Stimulated activated naive CD8-positive, alpha-beta T cell treated with anti-CD3 and anti-CD28 coated beads, Interleukin-15, amount 100 ng/mL, for 72 hours (primary cell): ENCODE data around the gene ALKAL2.
A peak's percentile ranks its signal among the peaks of the same experiment; 100 is the strongest.

Source experiments
- ATAC-seq: fragments of 150-1000 bp; cut with Tn5 transposase; 2 replicates; pipeline ENCODE4 v1.10.0; 2021; ENCODE audit warnings: mild to moderate bottlenecking, moderate library complexity
- DNase-seq, 2 donors: peaks; one replicate each; pipeline ENCODE4 v3.0.0; 2021 to 2022
- H3K27ac Mint-ChIP-seq, 2 donors: one replicate each; pipeline ENCODE4 v1.8.0; 2022; ENCODE audit warnings: mild to moderate bottlenecking in 2 of 2, mixed read lengths in 2 of 2, moderate library complexity in 2 of 2
- H3K27me3 Mint-ChIP-seq: one replicate; pipeline ENCODE4 v1.8.0; 2022; ENCODE audit warnings: mixed read lengths
- H3K4me1 Mint-ChIP-seq: one replicate; pipeline ENCODE4 v1.8.0; 2022; ENCODE audit warnings: mild to moderate bottlenecking, mixed read lengths
- H3K4me3 Mint-ChIP-seq, 2 donors: one replicate each; pipeline ENCODE4 v1.8.0; 2022; ENCODE audit warnings: mild to moderate bottlenecking in 2 of 2, mixed read lengths in 2 of 2, moderate library complexity in 1 of 2
- H3K9me3 Mint-ChIP-seq, 2 donors: one replicate each; pipeline ENCODE4 v1.8.0; 2022; ENCODE audit warnings: mixed read lengths in 2 of 2

Gene ALKAL2

GRCh38 chr2:264493-265468 is 23.1 kb downstream of the ALKAL2 start, which contains the start of gene ACP1:
TSS of gene ACP1 (plus strand) at chr2:264947. CDS start at chr2:264965, 18 bp downstream.
- no peaks in the 10 kb centered on the region for H3K27me3 Mint-ChIP-seq
- H3K4me3 Mint-ChIP-seq, result peak within 1 kb of the TSS; percentile 90 to 91
- H3K27ac Mint-ChIP-seq, result peak within 1 kb of the TSS; percentile 89 to 98
- ATAC-seq (peak; percentile 88), DNase-seq (peak; percentile 93 to 95)
- peaks cover 32% of the 10 kb centered on the region for H3K4me1 Mint-ChIP-seq
- no peaks in the 10 kb centered on the region for H3K9me3 Mint-ChIP-seq

DNA sequence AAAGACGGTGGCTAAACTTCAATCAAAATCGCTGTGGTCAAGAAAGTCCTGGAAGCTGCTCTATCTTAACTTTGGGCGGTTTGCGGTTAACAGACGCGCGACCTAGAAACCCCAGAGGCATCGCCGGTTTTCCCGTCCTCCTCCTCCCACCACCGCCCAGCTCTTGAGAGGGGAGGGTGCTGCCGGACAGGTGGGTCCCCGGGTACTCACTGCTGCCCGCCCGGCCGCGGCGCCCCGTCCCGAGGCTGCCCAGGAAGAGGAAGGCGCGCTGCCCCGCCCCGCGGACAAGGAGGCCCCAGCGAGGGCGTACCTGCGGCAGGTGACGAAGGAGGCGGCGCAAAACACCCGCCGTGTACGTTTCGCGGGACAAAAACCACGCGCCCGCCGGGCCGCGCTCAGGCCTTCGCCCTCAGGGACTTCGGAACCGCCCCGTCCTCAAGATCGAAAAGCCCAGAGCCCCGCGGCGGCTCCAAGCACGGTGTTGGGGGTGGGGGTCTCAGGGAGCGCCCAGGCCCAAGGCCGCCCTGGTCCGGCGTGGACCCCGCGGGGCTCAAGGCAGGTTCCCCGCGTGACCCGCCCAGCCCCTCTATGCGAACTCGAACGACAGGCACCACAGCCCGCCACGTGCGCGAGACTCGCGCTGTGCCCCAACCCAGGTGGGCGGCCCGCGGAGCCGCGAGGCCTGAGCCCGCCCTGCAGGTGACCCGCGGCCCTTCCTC is 24.0 kb downstream of the ALKAL2 start, which contains the start of gene SH3YL1:
SH3YL1 (minus strand) TSS at position 259 of the 719 bp plus-strand sequence; CDS start at position 211, 48 bp downstream.
- Mint-ChIP-seq H3K4me1 (peaks cover 25% of the 10 kb centered on the region), H3K9me3 (peaks cover under 1 to 4% of the 10 kb centered on the region in 2 donors), H3K27ac (peak within 1 kb of the TSS; percentile 89 to 98), H3K27me3 (no peaks in the 10 kb centered on the region), H3K4me3 (peak within 1 kb of the TSS; percentile 90 to 91)
- DNase-seq (peak; percentile 19 to 38), ATAC-seq (peak; percentile 54)

GRCh38 chr2:263022-263738 is 24.7 kb downstream of the ALKAL2 start:
- peaks cover 7 to 12% of the 10 kb centered on the region in 2 donors for H3K9me3 Mint-ChIP-seq
- peaks cover 18% of the 10 kb centered on the region for H3K4me1 Mint-ChIP-seq
- peak overlapping the region; percentile 69 to 91 for H3K4me3 Mint-ChIP-seq
- ATAC-seq, result no peak
- DNase-seq, result no peak
- H3K27me3 Mint-ChIP-seq, result no peaks in the 10 kb centered on the region
- peak overlapping the region in 1 of 2 donors; percentile 80 for H3K27ac Mint-ChIP-seq

DNA sequence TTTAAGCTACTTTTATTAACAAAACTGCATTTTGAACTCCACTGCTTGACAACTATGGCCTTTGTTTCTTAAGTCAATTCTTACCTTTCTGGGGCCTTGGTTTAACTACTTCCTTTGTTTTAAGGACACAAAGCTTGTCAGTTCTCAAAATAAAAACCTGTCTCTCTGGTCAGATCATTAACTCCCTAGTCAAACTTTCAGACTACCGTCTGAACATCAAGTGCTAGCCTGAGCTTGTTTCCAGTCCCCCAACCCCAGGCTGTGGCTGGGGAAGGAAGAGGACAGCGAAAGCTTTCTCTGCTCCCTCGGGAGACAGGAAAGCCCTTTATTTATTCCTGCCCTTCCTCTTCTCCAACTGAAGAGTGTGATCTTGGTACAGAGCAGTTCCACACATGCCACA is 25.8 kb downstream of the ALKAL2 start:
- no peak overlapping the region for H3K27ac Mint-ChIP-seq
- H3K27me3 Mint-ChIP-seq, result no peaks in the 10 kb centered on the region
- ATAC-seq (no peak), DNase-seq (no peak)
- H3K9me3 Mint-ChIP-seq, result peaks cover 18% of the 10 kb centered on the region in 2 donors
- H3K4me3 Mint-ChIP-seq, result no peak overlapping the region
- H3K4me1 Mint-ChIP-seq, result peaks cover 7% of the 10 kb centered on the region

GRCh38 chr2:260507-261161 is 27.3 kb downstream of the ALKAL2 start:
- no peak for ATAC-seq
- H3K27me3 Mint-ChIP-seq, result no peaks in the 10 kb centered on the region
- no peaks in the 10 kb centered on the region for H3K4me1 Mint-ChIP-seq
- no peak overlapping the region for H3K4me3 Mint-ChIP-seq
- no peak overlapping the region for H3K27ac Mint-ChIP-seq
- peaks cover 18 to 19% of the 10 kb centered on the region in 2 donors for H3K9me3 Mint-ChIP-seq
- DNase-seq, result no peak

DNA sequence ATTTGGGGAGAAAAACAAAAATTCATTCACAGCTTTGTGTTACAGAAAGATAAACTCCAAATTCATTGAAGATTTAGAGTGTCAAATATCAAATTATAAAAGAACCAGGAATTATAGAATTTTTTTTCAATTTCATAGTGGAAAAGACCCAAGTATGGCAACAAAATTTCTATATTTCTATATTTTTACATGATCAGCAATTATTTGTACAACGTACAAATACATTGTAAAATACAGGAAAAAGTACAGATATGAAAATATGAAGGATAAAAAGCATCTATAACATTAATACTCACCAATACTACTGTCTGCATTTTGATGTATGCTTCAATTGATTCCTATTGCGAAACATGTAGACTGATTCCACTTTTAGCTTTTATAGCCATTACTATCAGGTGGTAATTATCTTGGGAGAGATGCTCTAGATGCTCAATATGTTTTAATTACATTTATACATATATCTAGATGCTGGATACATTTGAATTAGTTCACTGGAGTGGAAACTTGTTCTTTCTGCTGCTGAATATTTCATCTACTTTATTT is 28.0 kb downstream of the ALKAL2 start:
- ATAC-seq, result no peak
- Mint-ChIP-seq H3K27me3 (no peaks in the 10 kb centered on the region), H3K4me1 (no peaks in the 10 kb centered on the region), H3K27ac (no peak overlapping the region), H3K9me3 (peaks cover 18 to 19% of the 10 kb centered on the region in 2 donors), H3K4me3 (no peak overlapping the region)
- DNase-seq, result no peak

DNA sequence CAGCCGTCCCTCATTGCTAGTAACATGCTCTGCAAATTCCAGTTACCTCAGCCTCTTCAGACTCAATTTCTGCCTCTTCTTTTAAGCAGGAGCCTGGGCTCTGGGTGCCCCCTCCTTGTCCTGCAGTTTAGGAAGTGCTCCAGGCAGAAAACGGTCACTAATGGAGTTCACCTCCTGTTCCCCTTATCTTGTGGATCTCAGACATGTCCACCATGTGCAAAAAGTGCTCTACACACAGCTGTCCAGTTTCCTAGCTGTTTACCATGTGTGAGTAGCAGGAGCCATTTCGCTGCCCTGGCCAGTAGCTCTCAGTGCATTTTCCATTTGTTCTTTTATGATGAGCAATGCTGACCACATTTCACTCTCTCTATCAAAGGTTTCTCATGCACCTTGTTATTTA is 29.0 kb downstream of the ALKAL2 start:
- Mint-ChIP-seq H3K27me3 (no peaks in the 10 kb centered on the region), H3K4me1 (no peaks in the 10 kb centered on the region), H3K9me3 (peaks cover 18 to 19% of the 10 kb centered on the region in 2 donors), H3K27ac (no peak overlapping the region), H3K4me3 (no peak overlapping the region)
- DNase-seq (no peak), ATAC-seq (no peak)

GRCh38 chr2:257842-258241 is 30.0 kb downstream of the ALKAL2 start:
- no peak for ATAC-seq
- H3K4me1 Mint-ChIP-seq, result no peaks in the 10 kb centered on the region
- H3K27ac Mint-ChIP-seq, result no peak overlapping the region
- DNase-seq, result no peak
- H3K27me3 Mint-ChIP-seq, result no peaks in the 10 kb centered on the region
- no peak overlapping the region for H3K4me3 Mint-ChIP-seq
- peaks cover 18 to 19% of the 10 kb centered on the region in 2 donors for H3K9me3 Mint-ChIP-seq

GRCh38 chr2:257429-257828 is 30.5 kb downstream of the ALKAL2 start:
- no peak overlapping the region for H3K27ac Mint-ChIP-seq
- H3K4me1 Mint-ChIP-seq, result no peaks in the 10 kb centered on the region
- peaks cover 18 to 19% of the 10 kb centered on the region in 2 donors for H3K9me3 Mint-ChIP-seq
- ATAC-seq (no peak), DNase-seq (no peak)
- no peaks in the 10 kb centered on the region for H3K27me3 Mint-ChIP-seq
- no peak overlapping the region for H3K4me3 Mint-ChIP-seq

- peaks cover 18 to 19% of the 10 kb centered on the region in 2 donors for H3K9me3 Mint-ChIP-seq
Measured at GRCh38 chr2:256094-256493, 31.8 kb downstream of the ALKAL2 start.

GRCh38 chr2:255195-255594 is 32.7 kb downstream of the ALKAL2 start:
- Mint-ChIP-seq H3K9me3 (peaks cover 18 to 19% of the 10 kb centered on the region in 2 donors), H3K4me3 (no peak overlapping the region), H3K27ac (no peak overlapping the region), H3K27me3 (no peaks in the 10 kb centered on the region), H3K4me1 (no peaks in the 10 kb centered on the region)
- DNase-seq (no peak), ATAC-seq (no peak)

More at GRCh38 chr2:256094-256493, 31.8 kb downstream of the ALKAL2 start:
- no peak overlapping the region for H3K4me3 Mint-ChIP-seq
- H3K27ac Mint-ChIP-seq, result no peak overlapping the region
- H3K4me1 Mint-ChIP-seq, result no peaks in the 10 kb centered on the region
- DNase-seq, result no peak
- no peak for ATAC-seq
- H3K27me3 Mint-ChIP-seq, result no peaks in the 10 kb centered on the region

DNA sequence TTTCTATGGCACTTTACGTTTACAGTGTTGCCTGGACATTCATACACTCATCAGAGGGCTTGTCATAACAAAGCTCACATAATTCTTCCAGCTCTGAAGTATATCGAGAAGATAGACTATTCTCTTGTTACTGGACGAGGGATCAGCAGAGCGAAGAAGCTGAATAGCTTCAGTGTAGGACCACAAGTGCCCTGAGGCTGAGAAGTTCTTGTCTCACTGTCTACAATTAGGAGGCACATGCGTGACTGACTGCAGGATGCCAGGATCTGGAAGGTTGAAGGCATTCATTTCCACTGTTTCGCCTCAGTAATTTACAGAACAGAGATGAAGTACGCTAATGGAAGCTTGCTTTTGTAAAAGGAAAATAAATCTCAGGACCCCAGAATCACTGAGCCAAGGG is 33.6 kb downstream of the ALKAL2 start:
- no peak for ATAC-seq
- H3K27ac Mint-ChIP-seq, result no peak overlapping the region

GRCh38 chr2:253202-253638 is 34.7 kb downstream of the ALKAL2 start:
- no peak overlapping the region for H3K4me3 Mint-ChIP-seq
- no peak overlapping the region for H3K27ac Mint-ChIP-seq
- H3K27me3 Mint-ChIP-seq, result no peaks in the 10 kb centered on the region
- H3K4me1 Mint-ChIP-seq, result no peaks in the 10 kb centered on the region
- H3K9me3 Mint-ChIP-seq, result peaks cover 6 to 12% of the 10 kb centered on the region in 2 donors
- no peak for DNase-seq
- ATAC-seq, result no peak

More for the DNA sequence above, 33.6 kb downstream of the ALKAL2 start:
- Mint-ChIP-seq H3K9me3 (peaks cover 16 to 19% of the 10 kb centered on the region in 2 donors), H3K4me3 (no peak overlapping the region), H3K27me3 (no peaks in the 10 kb centered on the region), H3K4me1 (no peaks in the 10 kb centered on the region)
- no peak for DNase-seq

GRCh38 chr2:252001-252602 is 35.8 kb downstream of the ALKAL2 start:
- H3K27me3 Mint-ChIP-seq, result no peaks in the 10 kb centered on the region
- no peak overlapping the region for H3K27ac Mint-ChIP-seq
- no peaks in the 10 kb centered on the region for H3K4me1 Mint-ChIP-seq
- ATAC-seq, result no peak
- H3K9me3 Mint-ChIP-seq, result peaks cover 0 to under 1% of the 10 kb centered on the region in 2 donors
- H3K4me3 Mint-ChIP-seq, result no peak overlapping the region
- no peak for DNase-seq
